Esophagus squamous epithelium (tissue), 4 donors: ENCODE data around the gene PPP2R5E.

Experiments
- CTCF ChIP-seq, 6 experiments: fragments of 450-650 bp in 4 of 6; fragments of 200-600 bp in 2 of 6; sonication (generic) in 2 of 6; IDR thresholded peaks; one replicate each; pipeline ENCODE4 v1.5.1; 2016 to 2019; ENCODE audit warnings: antibody characterized with exemption in 6 of 6, mild to moderate bottlenecking in 4 of 6, moderate library complexity in 4 of 6
- POLR2A ChIP-seq, 4 donors: fragments of 450-650 bp; IDR thresholded peaks; one replicate each; pipeline ENCODE4 v1.6.1; 2017; ENCODE audit warnings: antibody characterized with exemption in 4 of 4, mild to moderate bottlenecking in 4 of 4, moderate library complexity in 3 of 4

DNA sequence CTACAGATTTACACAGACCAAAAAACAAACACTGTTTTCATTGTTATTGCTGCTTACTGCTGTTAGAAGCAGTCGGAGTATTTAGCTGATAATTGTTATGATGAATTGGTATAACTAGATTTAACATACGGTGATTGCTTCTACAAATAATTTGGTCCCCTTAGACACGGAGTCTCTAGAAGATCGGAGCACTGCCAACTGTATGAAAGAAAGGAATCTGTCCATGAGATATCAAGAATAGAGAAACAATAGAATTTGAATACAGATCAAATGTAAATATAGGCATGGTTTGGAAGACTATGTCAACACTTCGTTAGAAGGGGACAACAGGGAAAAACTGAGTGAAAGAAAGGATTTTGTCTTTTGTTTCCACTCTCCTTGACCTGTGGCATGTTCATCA is 110.9 kb downstream of the PPP2R5E start:
- TF ChIP-seq CTCF (IDR thresholded peaks at IDR 0.05) (no peak), POLR2A (IDR thresholded peaks at IDR 0.05) (no peak)
